HG03064 (cell line): ENCODE data around the gene CSTF2T.

Source experiments
- ATAC-seq: cut with Tn5 transposase; IDR thresholded peaks from one replicate; pipeline ENCODE4 v1.9.1; 2021; ENCODE audit warnings: low read depth; ENCODE audit not compliant: unreplicated experiment

The CSTF2T gene

GRCh38 chr10:51653025-51653424 lies 46.4 kb downstream of the CSTF2T start:
- ATAC-seq, result no peak

DNA sequence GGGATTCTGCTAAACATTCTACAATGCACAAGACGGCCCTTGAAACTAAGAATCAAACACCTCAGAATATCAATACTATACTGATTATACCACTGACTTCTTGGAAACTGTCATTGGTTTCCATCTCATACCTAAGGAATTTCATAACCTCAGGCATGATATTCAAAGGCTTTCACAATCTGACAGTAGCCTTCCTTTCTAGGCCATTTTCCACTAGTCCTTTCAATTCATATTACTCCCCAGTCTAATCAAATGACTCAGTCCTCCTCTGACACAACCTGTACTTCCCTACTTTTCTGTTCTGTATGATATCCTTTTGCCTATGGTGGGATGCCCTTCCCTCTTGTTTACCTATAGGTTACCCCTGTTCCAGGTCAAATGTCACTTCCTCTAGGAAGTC lies 48.3 kb downstream of the CSTF2T start:
- no peak for ATAC-seq

DNA sequence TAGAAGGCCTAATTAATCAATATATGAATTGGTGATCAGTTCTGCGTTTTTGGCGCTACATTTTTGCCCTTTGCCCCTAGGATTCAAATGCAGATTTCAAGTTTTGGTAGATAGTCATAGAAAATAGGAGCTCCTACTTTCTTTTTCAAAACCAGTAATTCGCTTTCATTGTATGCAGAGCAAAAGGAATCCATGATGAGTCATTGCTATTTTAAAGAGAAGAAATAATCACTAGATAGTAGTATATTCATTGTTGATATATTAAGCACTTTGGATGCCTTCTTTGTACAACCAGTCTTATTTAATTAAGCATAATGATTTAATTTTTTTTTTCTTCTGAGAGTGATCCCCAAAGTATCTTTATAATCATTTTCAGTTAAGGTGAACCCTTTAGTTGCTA lies 50.3 kb downstream of the CSTF2T start:
- ATAC-seq, result no peak
